ENCODE measurements around the gene ARL4D. TPM values are rescaled to one million over a fixed set of nuclear protein-coding genes. Genes with fewer than 3 reads are reported as not detected.
"Not testable (repeated sequence)": the region's sequence is repeated elsewhere in the genome, so short reads cannot be mapped to it uniquely, and the experiment has no call there.

The ARL4D gene
- polyA plus RNA-seq, 3 donors = 8.8 to 11.0 (median 10.9) TPM

- DNase-seq (ENCODE audit: extremely low read depth in 1 of 11, low read depth in 9 of 11, low spot score in 4 of 11) = no peak
These were observed 13.6 kb upstream of the ARL4D start for GRCh38 chr17:43385046-43385831.

GRCh38 chr17:43388359-43389045, 10.3 kb upstream of the ARL4D start:
- DNase-seq (ENCODE audit: extremely low read depth in 1 of 11, low read depth in 9 of 11, low spot score in 4 of 11) = peak; percentile 77 to 91 (median 88)

GRCh38 chr17:43389046-43389947, 9.5 kb upstream of the ARL4D start:
- peak in 6 of 11 donors; percentile 54 to 81 (median 75) for DNase-seq (ENCODE audit: extremely low read depth in 1 of 11, low read depth in 9 of 11, low spot score in 4 of 11)

GRCh38 chr17:43392397-43392796, 6.4 kb upstream of the ARL4D start:
- DNase-seq (ENCODE audit: extremely low read depth in 1 of 11, low read depth in 9 of 11, low spot score in 4 of 11) = no peak

GRCh38 chr17:43393944-43394482, 4.8 kb upstream of the ARL4D start:
- peak; percentile 72 to 91 (median 86) for DNase-seq (ENCODE audit: extremely low read depth in 1 of 11, low read depth in 9 of 11, low spot score in 4 of 11)

- DNase-seq (ENCODE audit: extremely low read depth in 1 of 11, low read depth in 9 of 11, low spot score in 4 of 11) = not testable (repeated sequence)
These were observed 4.1 kb upstream of the ARL4D start for GRCh38 chr17:43394696-43395095.

- DNase-seq (ENCODE audit: extremely low read depth in 1 of 11, low read depth in 9 of 11, low spot score in 4 of 11) = no peak
These were observed 3.6 kb upstream of the ARL4D start for GRCh38 chr17:43395165-43395564.

- DNase-seq (ENCODE audit: extremely low read depth in 1 of 11, low read depth in 9 of 11, low spot score in 4 of 11) = no peak
These were observed 2.2 kb upstream of the ARL4D start for GRCh38 chr17:43396491-43397060.

GRCh38 chr17:43399839-43400328, 1.1 kb downstream of the ARL4D start:
- no peak for DNase-seq (ENCODE audit: extremely low read depth in 1 of 11, low read depth in 9 of 11, low spot score in 4 of 11)

- no peak for DNase-seq (ENCODE audit: extremely low read depth in 1 of 11, low read depth in 9 of 11, low spot score in 4 of 11)
These were observed 2.3 kb downstream of the ARL4D start for GRCh38 chr17:43400943-43401717.

GRCh38 chr17:43402078-43402477, 3.3 kb downstream of the ARL4D start:
- DNase-seq (ENCODE audit: extremely low read depth in 1 of 11, low read depth in 9 of 11, low spot score in 4 of 11) = no peak

- DNase-seq (ENCODE audit: extremely low read depth in 1 of 11, low read depth in 9 of 11, low spot score in 4 of 11) = no peak
These were observed 3.8 kb downstream of the ARL4D start for GRCh38 chr17:43402567-43402966.

- no peak for DNase-seq (ENCODE audit: extremely low read depth in 1 of 11, low read depth in 9 of 11, low spot score in 4 of 11)
These were observed 5.1 kb downstream of the ARL4D start for GRCh38 chr17:43403846-43404245.

GRCh38 chr17:43405861-43406260, 7.1 kb downstream of the ARL4D start:
- DNase-seq (ENCODE audit: extremely low read depth in 1 of 11, low read depth in 9 of 11, low spot score in 4 of 11) = no peak

- no peak for DNase-seq (ENCODE audit: extremely low read depth in 1 of 11, low read depth in 9 of 11, low spot score in 4 of 11)
These were observed 8.2 kb downstream of the ARL4D start for GRCh38 chr17:43406676-43407645.

- DNase-seq (ENCODE audit: extremely low read depth in 1 of 11, low read depth in 9 of 11, low spot score in 4 of 11) = no peak
These were observed 10.3 kb downstream of the ARL4D start for GRCh38 chr17:43409131-43409530.
